Ammon's horn (tissue), 1 donor: Measurements from ENCODE around the gene BICRAL.
"Not testable (repeated sequence)": the region's sequence is repeated elsewhere in the genome, so short reads cannot be mapped to it uniquely, and the experiment has no call there.

Experiments
- DNase-seq: peaks from one replicate; pipeline ENCODE4 v3.0.0-alpha.2; 2016; ENCODE audit warnings: low spot score

The BICRAL gene

DNA sequence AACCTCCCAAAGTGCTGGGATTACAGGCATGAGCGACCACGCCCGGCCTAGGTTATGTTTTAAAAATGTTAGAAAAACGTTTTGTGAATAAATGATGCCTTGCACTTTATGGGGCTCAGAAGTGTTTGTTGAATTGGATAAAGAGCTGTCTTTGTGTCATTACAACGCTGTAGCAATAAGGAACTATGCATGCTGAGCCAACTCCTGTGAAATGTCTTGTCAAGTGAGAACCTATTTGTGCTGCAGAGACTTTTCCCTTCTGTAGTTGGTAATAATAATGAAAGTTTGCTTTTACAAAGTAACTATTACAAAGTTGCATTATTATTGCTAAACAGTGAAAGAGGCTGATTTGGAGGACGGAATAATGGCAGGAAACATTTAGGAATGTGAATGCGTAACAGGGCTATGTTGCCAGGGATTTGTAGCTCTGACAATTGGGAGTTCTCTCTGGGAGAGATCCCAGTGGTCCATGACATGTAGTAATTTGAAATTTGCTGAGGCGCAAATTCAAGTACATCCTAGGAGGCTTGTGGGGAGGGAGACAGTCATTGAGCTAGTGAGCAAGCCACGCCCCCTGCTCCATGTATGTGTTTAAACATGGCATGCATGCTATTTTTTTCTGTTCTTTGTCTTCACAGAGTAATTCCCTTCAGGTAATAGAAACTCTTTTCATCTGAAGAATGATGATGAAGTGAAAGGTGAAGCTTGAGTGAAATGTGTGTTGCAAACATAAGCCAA is 16.8 kb upstream of the BICRAL start:
- DNase-seq = no peak

GRCh38 chr6:42766163-42766670 is 15.6 kb upstream of the BICRAL start:
- DNase-seq = no peak

DNA sequence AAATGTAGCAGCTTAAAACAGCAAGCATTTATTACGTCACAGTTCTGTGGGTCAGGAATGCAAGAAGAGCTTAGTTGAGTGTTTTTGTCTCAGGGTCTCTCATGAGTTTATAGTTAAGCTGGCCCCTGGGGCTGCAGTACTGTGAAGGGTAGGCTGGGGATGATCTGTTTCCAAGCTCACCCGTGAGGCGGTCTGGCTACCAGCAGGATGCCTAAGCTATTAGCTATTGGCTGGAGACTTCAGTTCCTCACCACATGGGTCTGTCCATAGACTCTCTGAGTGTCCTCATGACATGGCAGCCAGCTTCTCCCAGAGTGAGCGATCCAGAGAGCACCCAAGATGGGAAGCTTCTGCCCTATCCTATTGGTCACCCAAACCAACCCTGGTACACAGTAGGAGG is 12.8 kb upstream of the BICRAL start:
- DNase-seq = no peak

GRCh38 chr6:42769836-42770235 is 12.0 kb upstream of the BICRAL start:
- no peak for DNase-seq

- DNase-seq = no peak
Measured at GRCh38 chr6:42771741-42772100, 10.1 kb upstream of the BICRAL start.

DNA sequence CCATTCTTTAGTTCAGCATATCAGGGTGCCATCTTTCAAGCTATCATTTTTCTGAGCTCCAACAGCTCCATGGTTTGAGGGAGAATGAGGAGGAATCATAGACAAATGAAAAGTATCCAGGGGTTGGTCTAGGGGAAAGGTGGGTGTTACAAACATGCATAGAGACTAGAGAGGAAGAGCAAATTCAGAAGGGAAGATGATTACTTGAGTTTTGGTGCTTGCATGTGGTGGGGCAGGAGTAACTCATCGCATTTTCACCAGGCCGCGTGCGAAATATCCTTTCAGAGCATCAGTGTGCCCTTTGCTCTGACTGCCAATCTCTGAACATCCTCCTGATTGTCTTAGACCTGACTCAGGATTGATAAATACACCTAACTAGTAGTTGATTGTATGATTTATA is 7.7 kb upstream of the BICRAL start:
- no peak for DNase-seq

DNA sequence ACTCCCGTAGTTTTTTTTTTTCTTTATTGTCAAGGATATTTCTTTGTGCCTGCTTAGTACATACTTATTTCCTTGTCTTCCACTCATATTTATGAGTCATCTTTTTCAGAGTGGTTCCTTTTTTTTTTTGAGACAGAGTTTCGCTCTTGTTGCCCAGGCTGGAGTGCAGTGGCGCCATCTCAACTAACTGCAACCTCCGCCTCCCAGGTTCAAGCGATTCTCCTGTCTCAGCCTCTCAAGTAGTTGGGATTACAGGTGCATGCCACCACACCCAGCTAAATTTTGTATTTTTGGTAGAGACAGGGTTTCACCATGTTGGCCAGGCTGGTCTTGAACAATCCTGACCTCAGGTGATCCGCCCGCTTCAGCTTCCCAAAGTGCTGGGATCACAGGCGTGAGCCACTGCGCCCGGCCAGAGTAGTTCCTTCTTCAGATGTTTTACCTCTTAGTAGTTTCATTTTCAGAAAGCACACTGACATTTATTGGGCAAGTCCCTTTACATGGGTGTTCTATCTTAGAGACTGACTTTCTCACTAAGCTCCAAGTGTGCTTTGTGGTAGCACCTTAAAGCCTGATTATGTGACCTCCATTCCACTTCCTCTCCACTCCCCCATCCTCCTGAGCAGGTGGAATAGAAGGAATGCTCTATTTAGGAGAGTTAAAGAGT is 6.9 kb upstream of the BICRAL start:
- not testable (repeated sequence) for DNase-seq

GRCh38 chr6:42777126-42777822 is 4.6 kb upstream of the BICRAL start:
- DNase-seq = no peak

GRCh38 chr6:42778122-42778521 is 3.7 kb upstream of the BICRAL start:
- DNase-seq = peak; percentile 30

- DNase-seq = no peak
Measured at GRCh38 chr6:42779521-42779920, 2.3 kb upstream of the BICRAL start.

DNA sequence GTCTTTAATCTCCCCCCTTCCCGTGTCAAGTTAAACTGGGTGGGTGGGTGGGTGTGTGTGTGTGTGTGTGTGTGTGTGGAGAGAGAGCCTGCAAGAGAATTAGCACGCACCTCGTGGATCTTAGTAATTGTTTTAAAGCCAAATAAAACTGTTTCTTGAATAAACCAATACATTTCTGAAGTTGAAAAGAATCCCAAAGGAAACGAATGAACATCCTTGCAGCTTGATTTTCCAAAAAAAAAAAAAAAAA is 381 bp upstream of the BICRAL start:
- no peak for DNase-seq

DNA sequence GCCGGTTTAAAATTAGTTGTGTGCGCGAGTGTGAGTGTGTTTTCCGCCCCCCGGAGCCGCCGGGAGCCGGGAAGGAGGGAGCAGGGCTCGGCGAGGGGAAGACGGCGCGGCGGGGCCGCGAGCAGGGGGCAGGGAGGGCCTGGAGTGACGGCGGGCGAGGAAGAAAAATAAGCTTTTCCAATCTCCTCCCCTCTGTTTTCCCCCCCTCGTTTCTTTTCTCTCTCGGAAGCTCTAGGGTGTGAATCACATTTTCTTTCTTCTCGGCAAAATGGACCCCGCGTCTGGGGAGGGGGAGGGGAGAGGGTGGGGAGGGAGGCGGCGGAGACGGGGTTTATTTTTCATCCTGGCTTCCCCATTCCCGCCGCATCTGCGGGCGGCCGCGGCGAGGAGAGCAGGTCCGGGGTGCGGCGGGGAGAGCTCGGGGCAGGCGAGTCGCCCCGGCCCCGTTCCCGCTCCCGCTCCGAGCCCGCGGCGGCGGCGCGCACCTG is 881 bp downstream of the BICRAL start:
- DNase-seq = peak; percentile 79

DNA sequence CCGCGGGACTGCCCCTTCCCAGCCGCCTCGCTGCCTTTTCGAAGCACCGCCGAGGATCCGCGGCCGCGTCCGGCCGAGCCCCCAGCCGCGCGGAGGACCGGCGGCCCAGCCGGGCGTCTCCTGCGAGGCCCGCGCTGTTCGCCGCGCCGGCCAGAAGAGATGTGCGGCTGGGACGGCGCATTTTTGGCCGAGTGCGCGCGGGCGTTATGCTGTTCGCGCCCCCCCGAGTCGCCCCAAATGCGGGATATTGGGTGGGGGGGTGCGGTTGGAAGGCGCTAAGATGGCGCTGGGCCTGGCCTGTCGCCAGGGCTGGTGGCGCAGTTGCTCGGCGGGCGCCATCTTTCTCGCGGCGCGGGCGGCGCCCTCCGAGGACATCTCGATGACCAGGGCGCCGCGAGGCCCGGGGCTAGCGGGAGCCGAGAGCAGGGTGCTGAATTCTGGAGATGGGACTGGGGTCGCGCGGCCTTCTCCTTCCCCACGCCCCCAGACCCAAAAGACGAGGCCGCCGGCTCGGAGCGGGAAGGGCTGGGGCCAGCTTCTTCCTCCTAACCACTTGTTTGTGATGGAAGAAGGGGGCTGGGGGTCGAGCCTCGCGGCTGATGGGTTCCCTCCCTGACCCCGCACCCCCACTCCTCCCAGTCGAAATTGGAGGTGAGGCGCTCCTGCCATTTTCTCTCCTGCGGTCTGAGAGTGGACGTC is 1.5 kb downstream of the BICRAL start:
- DNase-seq = peak; percentile 75

- DNase-seq = no peak
Measured at GRCh38 chr6:42783876-42784642, 2.2 kb downstream of the BICRAL start.

GRCh38 chr6:42784717-42785498 is 3.1 kb downstream of the BICRAL start:
- DNase-seq = no peak

DNA sequence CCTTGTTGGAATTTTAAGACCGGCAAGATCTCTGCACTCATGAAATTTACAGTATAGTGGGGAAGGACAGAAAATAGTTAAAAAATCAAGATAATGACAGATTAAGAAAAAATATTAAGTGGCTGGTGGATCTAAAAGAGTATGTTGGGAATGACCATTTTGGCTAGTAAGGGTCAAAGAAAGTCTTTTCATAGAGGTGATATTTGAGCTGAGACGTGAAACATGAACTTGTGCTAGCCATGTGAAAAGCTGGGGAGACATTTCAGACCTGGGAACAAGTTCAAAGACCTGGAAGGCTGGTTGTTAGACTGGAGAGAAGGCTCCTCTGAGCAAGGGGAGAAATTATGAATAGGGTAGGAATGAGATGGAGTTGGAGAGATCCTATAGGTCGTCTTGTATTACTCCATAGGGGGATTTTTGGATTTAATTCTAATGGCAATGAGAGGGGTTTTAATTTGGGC is 4.7 kb downstream of the BICRAL start:
- no peak for DNase-seq

GRCh38 chr6:42787063-42787472 is 5.2 kb downstream of the BICRAL start:
- no peak for DNase-seq

GRCh38 chr6:42788671-42789070 is 6.8 kb downstream of the BICRAL start:
- no peak for DNase-seq

DNA sequence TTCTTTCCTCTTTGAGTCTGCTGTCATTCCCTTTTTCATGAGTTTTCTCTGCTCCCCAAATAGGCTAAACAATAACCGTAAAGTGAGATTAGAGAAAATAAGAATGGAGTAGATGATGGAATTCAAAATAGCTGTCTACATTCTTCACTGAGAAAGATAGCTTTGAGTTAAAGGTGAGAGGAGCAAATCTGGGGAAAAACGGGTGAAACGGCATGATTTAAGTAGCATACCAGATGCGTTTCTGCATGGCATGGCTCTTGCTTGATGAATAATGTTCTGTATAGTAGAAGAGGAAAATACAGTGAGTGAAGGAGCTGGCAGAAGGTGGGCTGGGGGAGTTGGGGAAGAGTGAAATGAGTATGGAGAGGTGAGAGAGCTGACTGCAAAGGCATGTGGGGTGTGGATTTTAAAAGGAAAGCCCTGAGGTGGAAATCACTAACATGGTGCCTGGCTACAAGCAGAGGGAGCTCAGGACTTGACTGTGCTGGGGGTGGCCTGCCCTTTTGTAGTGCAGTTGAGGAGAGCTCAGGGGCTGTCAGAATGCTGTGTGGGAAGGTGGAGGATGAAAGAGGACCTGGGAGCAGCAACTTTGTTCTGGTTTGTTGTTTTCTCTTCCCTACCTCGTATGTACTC is 8.8 kb downstream of the BICRAL start:
- peak; percentile 15 for DNase-seq

DNA sequence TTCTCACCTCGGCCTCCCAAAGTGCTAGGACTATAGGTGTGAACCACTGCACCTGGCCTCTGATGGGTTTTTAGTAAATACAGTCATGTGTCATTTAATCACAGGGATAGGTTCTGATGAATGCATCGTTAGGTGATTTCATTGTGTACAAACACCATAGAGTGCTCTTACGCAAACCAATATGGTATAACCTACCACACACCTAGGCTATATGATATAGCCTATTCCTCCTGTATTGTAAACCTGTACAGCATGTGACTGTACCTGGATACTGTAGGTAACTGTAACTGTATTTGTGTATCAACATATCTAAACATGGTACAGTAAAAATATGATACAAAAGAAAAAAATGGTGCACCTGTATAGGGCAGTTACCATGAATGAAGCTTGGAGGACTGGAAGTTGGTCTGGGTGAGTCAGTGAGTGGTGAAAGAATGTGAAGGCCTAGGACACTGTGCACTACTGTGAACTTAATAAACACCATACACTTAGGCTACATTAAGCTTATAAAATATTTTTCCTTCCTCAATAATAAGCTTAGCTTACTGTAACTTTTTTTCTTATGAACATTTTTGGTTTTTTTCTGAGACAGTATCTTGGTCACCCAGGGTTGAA is 10.0 kb downstream of the BICRAL start:
- DNase-seq = no peak
